ENCODE results near the gene SGIP1.

GRCh38 chr1:66503841-66504470, 30.0 kb upstream of the SGIP1 start:
- TF ChIP-seq CTCF (IDR thresholded peaks at IDR 0.05) (peak; percentile 32 to 53 (median 42)), POLR2A (IDR thresholded peaks at IDR 0.05) (no peak)
